Naive thymus-derived CD8-positive, alpha-beta T cell (primary cell): ENCODE data around the gene MBD3L4. TPM values are rescaled to one million over a fixed set of nuclear protein-coding genes. Genes with fewer than 3 reads are reported as not detected.
"Not testable (repeated sequence)": the region's sequence is repeated elsewhere in the genome, so short reads cannot be mapped to it uniquely, and the experiment has no call there.

Experiments used
- ATAC-seq, 2 donors: fragments of 150-1000 bp; cut with Tn5 transposase in 1 of 2; sonication (Bioruptor Pico), chemical (Tn5 transposase) in 1 of 2; 1 replicate in 1 of 2; 2 replicates in 1 of 2; pipeline ENCODE4 v1.10.0; 2021; ENCODE audit warnings: mild to moderate bottlenecking in 2 of 2, moderate library complexity in 2 of 2
- POLR2A ChIA-PET: fragments of 350-600 bp; sonication (Branson Sonifier 250); formaldehyde crosslinking; loops from one replicate; lab custom pipeline; 2021; ENCODE audit warnings: antibody characterized with exemption; lab: Charles Lee
- DNase-seq, 10 donors: peaks; one replicate each; pipeline versions ENCODE4 v3.0.0 to v3.0.0-alpha.2; 2020 to 2022
- H3K27ac Mint-ChIP-seq, 10 donors: one replicate each; pipeline ENCODE4 v1.8.0; 2020 to 2022; ENCODE audit warnings: mild to moderate bottlenecking in 10 of 10, mixed read lengths in 10 of 10, moderate library complexity in 4 of 10, inconsistent platforms in 1 of 10
- H3K27me3 Mint-ChIP-seq, 5 donors: one replicate each; pipeline ENCODE4 v1.8.0; 2021 to 2022; ENCODE audit warnings: mixed read lengths in 5 of 5
- H3K36me3 Mint-ChIP-seq, 3 donors: one replicate each; pipeline ENCODE4 v1.8.0; 2020 to 2022; ENCODE audit warnings: mixed read lengths in 3 of 3, mild to moderate bottlenecking in 2 of 3, inconsistent platforms in 1 of 3
- H3K4me1 Mint-ChIP-seq, 4 donors: one replicate each; pipeline ENCODE4 v1.8.0; 2021 to 2022; ENCODE audit warnings: mixed read lengths in 4 of 4
- H3K4me3 Mint-ChIP-seq, 10 donors: one replicate each; pipeline ENCODE4 v1.8.0; 2020 to 2022; ENCODE audit warnings: mild to moderate bottlenecking in 10 of 10, mixed read lengths in 10 of 10, moderate library complexity in 6 of 10, inconsistent platforms in 1 of 10
- H3K9me3 Mint-ChIP-seq, 9 donors: one replicate each; pipeline ENCODE4 v1.8.0; 2020 to 2022; ENCODE audit warnings: mixed read lengths in 9 of 9, mild to moderate bottlenecking in 3 of 9, inconsistent platforms in 1 of 9, moderate library complexity in 1 of 9
- polyA plus RNA-seq, 3 donors: library from polyadenylated mRNA; unstranded; fragments of 300-500 nt; fragmentation: Illumina TruSeq; gene quantifications; one replicate each; pipeline ENCODE4 v1.2.3, GENCODE V29; 2021
- total RNA-seq, 8 experiments: library from RNA in 2 of 8; stranded (reverse) in 2 of 8; gene quantifications; one replicate each; pipeline ENCODE4 v1.2.3 and lab custom pipeline; 2021 to 2026

MBD3L4 gene
- total and polyA plus RNA-seq, 5 experiments from 2014 or later, result not detected

DNA sequence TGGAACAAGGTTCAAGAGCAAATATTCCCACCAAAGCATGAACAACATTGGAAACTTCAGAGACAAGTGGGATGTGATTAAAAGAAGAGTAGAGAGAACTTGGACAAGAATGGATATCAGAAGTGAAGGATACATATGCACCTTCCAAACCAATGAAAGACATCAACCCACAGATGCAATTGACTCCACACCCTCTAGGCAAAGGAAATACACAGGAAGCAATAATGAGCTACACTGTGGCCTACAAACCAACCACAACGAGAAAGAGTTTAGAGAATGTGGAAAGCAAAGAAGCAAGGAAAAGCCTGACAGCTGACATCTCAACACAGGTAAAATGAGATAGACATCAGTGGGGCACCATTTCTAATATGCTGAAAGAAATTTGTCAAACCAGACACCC is 11.2 kb downstream of the MBD3L4 start:
- H3K36me3 Mint-ChIP-seq, H3K9me3 Mint-ChIP-seq, H3K27me3 Mint-ChIP-seq, H3K27ac Mint-ChIP-seq, POLR2A ChIA-PET, DNase-seq, H3K4me1 Mint-ChIP-seq, H3K4me3 Mint-ChIP-seq: not testable (repeated sequence)
- peak in 1 of 2 donors; percentile 62 for ATAC-seq

DNA sequence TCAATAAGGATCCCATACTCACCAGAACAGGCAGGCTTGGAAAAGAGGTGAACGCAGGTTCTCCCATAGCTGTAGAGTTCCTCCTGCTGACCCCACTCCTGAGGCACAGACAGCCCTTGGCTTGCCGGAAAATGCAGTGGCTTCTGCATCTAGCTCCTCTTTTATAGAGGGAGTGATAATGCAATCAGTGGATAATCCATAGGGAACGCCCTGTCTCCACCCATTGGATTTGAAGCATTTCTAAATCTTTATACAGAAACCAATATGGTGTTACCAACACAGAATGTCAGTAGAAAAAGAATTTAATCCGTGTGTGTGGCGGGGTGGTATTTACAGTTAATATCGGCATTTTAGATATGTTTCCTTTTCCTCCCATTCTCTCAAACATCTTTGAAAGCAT is 18.6 kb downstream of the MBD3L4 start, which contains the start of gene MBD3L2B:
MBD3L2B (minus strand) TSS at position 101 of the 400 bp plus-strand sequence; CDS start at position 67, 34 bp downstream.
- POLR2A ChIA-PET, ATAC-seq, DNase-seq, H3K27me3 Mint-ChIP-seq, H3K4me3 Mint-ChIP-seq, H3K27ac Mint-ChIP-seq, H3K4me1 Mint-ChIP-seq, H3K9me3 Mint-ChIP-seq, H3K36me3 Mint-ChIP-seq: not testable (repeated sequence)

GRCh38 chr19:7018828-7019227 is 21.2 kb downstream of the MBD3L4 start:
- Mint-ChIP-seq H3K4me3 (no peak overlapping the region), H3K9me3 (peaks cover 0 to under 1% (median 0%) of the 10 kb centered on the region in 9 donors), H3K36me3 (no peaks in the 10 kb centered on the region), H3K27ac (no peak overlapping the region), H3K4me1 (peaks cover 0 to 8% (median 3%) of the 10 kb centered on the region in 4 donors), H3K27me3 (no peaks in the 10 kb centered on the region)
- ATAC-seq (no peak), DNase-seq (no peak)
- POLR2A ChIA-PET, result no interaction called here

GRCh38 chr19:7013678-7014077 is 26.3 kb downstream of the MBD3L4 start:
- POLR2A ChIA-PET, result no interaction called here
- Mint-ChIP-seq H3K4me3 (peak overlapping the region in 1 of 10 donors; percentile 14), H3K9me3 (peaks cover 0 to 3% (median 0%) of the 10 kb centered on the region in 9 donors), H3K4me1 (peaks cover 8 to 37% (median 35%) of the 10 kb centered on the region in 4 donors), H3K36me3 (no peaks in the 10 kb centered on the region), H3K27ac (peak overlapping the region in 7 of 10 donors; percentile 0 to 64 (median 51)), H3K27me3 (no peaks in the 10 kb centered on the region)
- DNase-seq (no peak), ATAC-seq (peak in 1 of 2 donors; percentile 23)

- ATAC-seq, result no peak
- POLR2A ChIA-PET, result no interaction called here
- H3K27ac Mint-ChIP-seq, result peak overlapping the region in 3 of 10 donors; percentile 27 to 43 (median 31)
- H3K36me3 Mint-ChIP-seq, result no peaks in the 10 kb centered on the region
- H3K9me3 Mint-ChIP-seq, result peaks cover 0 to 3% (median 0%) of the 10 kb centered on the region in 9 donors
- no peaks in the 10 kb centered on the region for H3K27me3 Mint-ChIP-seq
- peaks cover 11 to 56% (median 51%) of the 10 kb centered on the region in 4 donors for H3K4me1 Mint-ChIP-seq
- DNase-seq, result no peak
- peak overlapping the region in 3 of 10 donors; percentile 14 to 24 (median 14) for H3K4me3 Mint-ChIP-seq
Observed at GRCh38 chr19:7010722-7011593, 29.0 kb downstream of the MBD3L4 start.

DNA sequence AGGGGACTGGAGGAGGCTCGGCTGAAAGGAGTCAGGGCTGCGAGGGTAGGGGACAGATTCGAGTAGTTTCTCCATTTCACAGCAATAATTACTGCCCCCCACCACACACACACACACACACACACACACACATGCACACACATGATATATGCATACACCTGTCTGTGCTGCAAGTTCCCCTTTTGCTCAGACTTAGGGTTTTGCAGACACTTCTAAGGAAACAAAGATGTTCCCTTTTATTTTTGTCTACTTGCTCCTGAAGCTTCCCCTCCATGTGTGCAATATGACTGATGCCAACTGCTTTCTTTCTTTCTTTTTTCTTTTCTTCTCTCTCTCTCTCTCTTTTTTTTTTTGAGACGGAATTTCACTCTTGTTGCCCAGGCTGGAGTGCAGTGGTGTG is 32.1 kb downstream of the MBD3L4 start:
- ATAC-seq (no peak), DNase-seq (no peak)
- Mint-ChIP-seq H3K27me3 (no peaks in the 10 kb centered on the region), H3K36me3 (no peaks in the 10 kb centered on the region), H3K27ac (peak overlapping the region in 2 of 10 donors; percentile 43 to 66), H3K9me3 (no peaks in the 10 kb centered on the region), H3K4me1 (peaks cover 14 to 50% (median 46%) of the 10 kb centered on the region in 4 donors), H3K4me3 (peak overlapping the region in 6 of 10 donors; percentile 14 to 77 (median 30))
- POLR2A ChIA-PET, result no interaction called here

GRCh38 chr19:7006135-7006704 is 33.8 kb downstream of the MBD3L4 start:
- Mint-ChIP-seq H3K36me3 (no peaks in the 10 kb centered on the region), H3K27me3 (no peaks in the 10 kb centered on the region), H3K9me3 (no peaks in the 10 kb centered on the region), H3K4me3 (no peak overlapping the region), H3K4me1 (peaks cover 14 to 47% (median 42%) of the 10 kb centered on the region in 4 donors), H3K27ac (peak overlapping the region in 3 of 10 donors; percentile 43 to 53 (median 49))
- POLR2A ChIA-PET, result no interaction called here
- no peak for ATAC-seq
- DNase-seq, result no peak

DNA sequence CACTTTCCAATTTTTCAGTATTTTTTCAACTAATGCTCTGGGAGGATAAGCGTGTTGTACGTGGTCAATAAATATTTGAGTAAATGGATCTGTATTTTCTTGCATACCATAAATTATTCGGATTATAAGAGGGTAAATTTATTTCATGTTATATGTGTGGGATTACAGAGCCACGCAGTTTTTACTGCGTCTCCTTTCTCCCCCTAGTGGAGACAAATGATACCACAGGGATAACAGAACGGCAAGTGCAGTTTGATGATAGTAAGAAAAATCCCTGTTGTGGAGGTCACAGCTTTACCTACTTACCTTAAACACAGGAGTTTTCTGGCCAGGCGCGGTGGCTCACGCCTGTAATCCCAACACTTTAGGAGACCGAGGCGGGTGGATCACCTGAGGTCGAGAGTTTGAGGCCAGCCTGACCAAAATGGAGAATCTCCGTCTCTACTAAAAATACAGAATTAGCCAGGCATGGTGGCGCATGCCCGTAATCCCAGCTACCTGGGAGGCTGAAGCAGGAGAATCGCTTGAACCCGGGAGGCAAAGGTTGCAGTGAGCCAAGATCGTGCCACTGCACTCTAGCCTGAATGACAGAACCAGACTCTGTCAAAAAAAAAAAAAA is 35.6 kb downstream of the MBD3L4 start:
- peak overlapping the region in 3 of 10 donors; percentile 1 to 34 (median 12) for H3K4me3 Mint-ChIP-seq
- peak in 4 of 10 donors; percentile 31 to 65 (median 46) for DNase-seq
- ATAC-seq, result peak; percentile 57 to 71

GRCh38 chr19:7000816-7001215 is 39.2 kb downstream of the MBD3L4 start:
- Mint-ChIP-seq H3K27ac (peak overlapping the region in 2 of 10 donors; percentile 3 to 6), H3K4me1 (peaks cover 7 to 25% (median 19%) of the 10 kb centered on the region in 4 donors), H3K36me3 (no peaks in the 10 kb centered on the region), H3K4me3 (no peak overlapping the region), H3K27me3 (no peaks in the 10 kb centered on the region), H3K9me3 (peaks cover 0 to 4% (median 0%) of the 10 kb centered on the region in 9 donors)
- POLR2A ChIA-PET, result interaction anchor here (0.6 kb wide), 1 partner anchor 112 kb away, joined by 5 read pairs; no protein-coding TSS in a partner anchor
- DNase-seq (no peak), ATAC-seq (no peak)

More for the DNA sequence above, 35.6 kb downstream of the MBD3L4 start:
- Mint-ChIP-seq H3K9me3 (peaks cover 0 to 2% (median 0%) of the 10 kb centered on the region in 9 donors), H3K27ac (peak overlapping the region in 4 of 10 donors; percentile 14 to 87 (median 67)), H3K4me1 (peaks cover 15 to 44% (median 38%) of the 10 kb centered on the region in 4 donors), H3K27me3 (no peaks in the 10 kb centered on the region), H3K36me3 (no peaks in the 10 kb centered on the region)
- POLR2A ChIA-PET, result interaction anchor here (0.6 to 0.8 kb wide), 2 partner anchors 140 to 141 kb away, joined by 4 to 9 read pairs; no protein-coding TSS in a partner anchor

DNA sequence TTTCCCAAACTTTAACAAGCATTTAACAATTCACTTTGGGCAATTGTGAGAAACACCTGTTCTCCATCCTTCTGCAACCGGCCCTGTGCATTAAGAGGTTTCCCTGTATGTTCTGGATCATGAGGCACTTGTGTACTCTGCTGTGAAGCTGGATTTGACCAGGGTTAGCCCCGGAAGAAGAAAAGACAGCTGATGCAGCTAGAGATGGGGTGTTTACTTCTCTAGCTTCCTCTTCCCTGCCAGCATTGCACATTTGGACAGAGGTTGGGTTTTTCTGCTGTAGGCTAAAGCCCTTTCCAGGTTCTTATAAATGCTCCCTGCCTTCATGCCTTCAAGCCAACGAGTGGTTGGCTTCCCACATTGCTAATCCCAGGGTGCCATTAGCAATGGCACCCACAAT is 39.6 kb downstream of the MBD3L4 start:
- POLR2A ChIA-PET, result interaction anchor here (0.6 kb wide), 1 partner anchor 111 kb away, joined by 5 read pairs; no protein-coding TSS in a partner anchor
- H3K4me3 Mint-ChIP-seq, result no peak overlapping the region
- H3K36me3 Mint-ChIP-seq, result no peaks in the 10 kb centered on the region
- no peaks in the 10 kb centered on the region for H3K27me3 Mint-ChIP-seq
- no peak overlapping the region for H3K27ac Mint-ChIP-seq
- DNase-seq (no peak), ATAC-seq (no peak)
- peaks cover 9 to 25% (median 20%) of the 10 kb centered on the region in 4 donors for H3K4me1 Mint-ChIP-seq
- H3K9me3 Mint-ChIP-seq, result peaks cover 0 to 5% (median 2%) of the 10 kb centered on the region in 9 donors

- Mint-ChIP-seq H3K36me3 (no peaks in the 10 kb centered on the region), H3K9me3 (peaks cover 0 to 9% (median 3%) of the 10 kb centered on the region in 9 donors), H3K4me1 (peaks cover 13 to 29% (median 20%) of the 10 kb centered on the region in 4 donors), H3K27me3 (no peaks in the 10 kb centered on the region), H3K4me3 (no peak overlapping the region), H3K27ac (no peak overlapping the region)
- ATAC-seq, result no peak
- DNase-seq, result no peak
- POLR2A ChIA-PET, result no interaction called here
Observed at GRCh38 chr19:6999933-7000332, 40.0 kb downstream of the MBD3L4 start.
